Right forelimb (tissue), 1 donor: ENCODE data around the gene FTL.
"Not testable (repeated sequence)": the region's sequence is repeated elsewhere in the genome, so short reads cannot be mapped to it uniquely, and the experiment has no call there.

ENCODE experiments used
- DNase-seq: peaks from one replicate; pipeline ENCODE4 v3.0.0-alpha.2; 2018

FTL gene

GRCh38 chr19:48965040-48965805 lies at the start of gene FTL:
Gene FTL, plus strand, starts transcription at chr19:48965309. Its CDS starts 199 bp downstream, at chr19:48965508.
- DNase-seq, result peak; percentile 98

GRCh38 chr19:48915757-48916156 lies 49.4 kb upstream of the FTL start:
- no peak for DNase-seq

- DNase-seq, result no peak
Measured at GRCh38 chr19:48918071-48918470, 47.0 kb upstream of the FTL start.

- DNase-seq, result no peak
Measured at GRCh38 chr19:48918801-48919247, 46.3 kb upstream of the FTL start.

GRCh38 chr19:48919271-48919670 lies 45.8 kb upstream of the FTL start:
- not testable (repeated sequence) for DNase-seq

- DNase-seq, result no peak
Measured at GRCh38 chr19:48920949-48921348, 44.2 kb upstream of the FTL start.

- DNase-seq, result no peak
Measured at GRCh38 chr19:48921721-48922500, 43.2 kb upstream of the FTL start.

- DNase-seq, result no peak
Measured at GRCh38 chr19:48922548-48923490, 42.3 kb upstream of the FTL start.

- no peak for DNase-seq
Measured at GRCh38 chr19:48925240-48925843, 39.8 kb upstream of the FTL start.

- DNase-seq, result not testable (repeated sequence)
Measured at GRCh38 chr19:48925890-48926289, 39.2 kb upstream of the FTL start.

GRCh38 chr19:48926909-48927308 lies 38.2 kb upstream of the FTL start:
- DNase-seq, result no peak

- DNase-seq, result not testable (repeated sequence)
Measured at GRCh38 chr19:48927692-48928091, 37.4 kb upstream of the FTL start.

GRCh38 chr19:48928164-48929025 lies 36.7 kb upstream of the FTL start:
- no peak for DNase-seq

GRCh38 chr19:48933382-48933932 lies 31.7 kb upstream of the FTL start, which contains the start of gene DHDH:
Gene DHDH, plus strand, starts transcription at chr19:48933699. Its CDS starts 23 bp downstream, at chr19:48933722.
- peak; percentile 69 for DNase-seq

GRCh38 chr19:48934837-48935236 lies 30.3 kb upstream of the FTL start:
- no peak for DNase-seq

- no peak for DNase-seq
Measured at GRCh38 chr19:48935864-48936263, 29.2 kb upstream of the FTL start.

GRCh38 chr19:48938256-48938655 lies 26.9 kb upstream of the FTL start:
- no peak for DNase-seq

- DNase-seq, result no peak
Measured at GRCh38 chr19:48940902-48941301, 24.2 kb upstream of the FTL start.

- DNase-seq, result no peak
Measured at GRCh38 chr19:48943081-48943480, 22.0 kb upstream of the FTL start.

GRCh38 chr19:48945415-48945814 lies 19.7 kb upstream of the FTL start:
- DNase-seq, result no peak

- DNase-seq, result no peak
Measured at GRCh38 chr19:48945817-48946216, 19.3 kb upstream of the FTL start.
